ENCODE results near the gene SMR3B.

Gene SMR3B

GRCh38 chr4:70382691-70383181 lies at the start of gene SMR3B:
TSS of gene SMR3B (plus strand) at chr4:70383131. CDS start at chr4:70384511, 1,380 bp downstream.
- no peak for TF ChIP-seq CTCF (IDR thresholded peaks at IDR 0.05; ENCODE audit: low read length, missing control alignments)
- no peak for DNase-seq (ENCODE audit: low read depth)
- no peak within 1 kb of the TSS for H3K4me3 ChIP-seq (replicated peaks; ENCODE audit: low read depth, low read length)

GRCh38 chr4:70334681-70335080 lies 48.2 kb upstream of the SMR3B start, which contains the start of gene CABS1:
TSS of gene CABS1 (plus strand) at chr4:70334981. CDS start at chr4:70335040, 59 bp downstream.
- no peak for DNase-seq (ENCODE audit: low read depth)
- H3K4me3 ChIP-seq (replicated peaks; ENCODE audit: low read depth, low read length), result no peak within 1 kb of the TSS
- TF ChIP-seq CTCF (IDR thresholded peaks at IDR 0.05; ENCODE audit: low read length, missing control alignments), result no peak

GRCh38 chr4:70336043-70336442 lies 46.9 kb upstream of the SMR3B start:
- TF ChIP-seq CTCF (IDR thresholded peaks at IDR 0.05; ENCODE audit: low read length, missing control alignments), result no peak
- H3K4me3 ChIP-seq (replicated peaks; ENCODE audit: low read depth, low read length), result no peak overlapping the region
- DNase-seq (ENCODE audit: low read depth), result no peak

GRCh38 chr4:70337886-70338420 lies 45.0 kb upstream of the SMR3B start:
- no peak for DNase-seq (ENCODE audit: low read depth)
- no peak for TF ChIP-seq CTCF (IDR thresholded peaks at IDR 0.05; ENCODE audit: low read length, missing control alignments)
- H3K4me3 ChIP-seq (replicated peaks; ENCODE audit: low read depth, low read length), result no peak overlapping the region

- TF ChIP-seq CTCF (IDR thresholded peaks at IDR 0.05; ENCODE audit: low read length, missing control alignments), result no peak
- DNase-seq (ENCODE audit: low read depth), result no peak
- H3K4me3 ChIP-seq (replicated peaks; ENCODE audit: low read depth, low read length), result no peak overlapping the region
Observed at GRCh38 chr4:70356185-70356584, 26.7 kb upstream of the SMR3B start.

- no peak for DNase-seq (ENCODE audit: low read depth)
- no peak overlapping the region for H3K4me3 ChIP-seq (replicated peaks; ENCODE audit: low read depth, low read length)
- TF ChIP-seq CTCF (IDR thresholded peaks at IDR 0.05; ENCODE audit: low read length, missing control alignments), result no peak
Observed at GRCh38 chr4:70359115-70359661, 23.7 kb upstream of the SMR3B start.

- no peak within 1 kb of the TSS for H3K4me3 ChIP-seq (replicated peaks; ENCODE audit: low read depth, low read length)
- no peak for DNase-seq (ENCODE audit: low read depth)
- no peak for TF ChIP-seq CTCF (IDR thresholded peaks at IDR 0.05; ENCODE audit: low read length, missing control alignments)
Observed at GRCh38 chr4:70360460-70360859, 22.5 kb upstream of the SMR3B start, which contains the start of gene SMR3A. TSS of gene SMR3A (plus strand) at chr4:70360760. CDS start at chr4:70362116, 1,356 bp downstream.
